A673 (cell line): ENCODE results near the gene IYD.

Source experiments
- CTCF ChIP-seq: fragments of 300-800, 200-600 bp; sonication (generic); conservative IDR thresholded peaks from 2 replicates; pipeline ENCODE4 v1.5.1; 2017; ENCODE audit warnings: low read depth, mild to moderate bottlenecking, antibody characterized with exemption, low read length, moderate library complexity, mixed read lengths
- EZH2 ChIP-seq: fragments of 200-600 bp; sonication (generic); IDR thresholded peaks from 2 replicates; pipeline ENCODE4 v1.6.1; 2017; ENCODE audit warnings: borderline replicate concordance, low read depth, mild to moderate bottlenecking, mixed read lengths, antibody characterized with exemption, low read length; ENCODE audit not compliant: poor library complexity, severe bottlenecking

DNA sequence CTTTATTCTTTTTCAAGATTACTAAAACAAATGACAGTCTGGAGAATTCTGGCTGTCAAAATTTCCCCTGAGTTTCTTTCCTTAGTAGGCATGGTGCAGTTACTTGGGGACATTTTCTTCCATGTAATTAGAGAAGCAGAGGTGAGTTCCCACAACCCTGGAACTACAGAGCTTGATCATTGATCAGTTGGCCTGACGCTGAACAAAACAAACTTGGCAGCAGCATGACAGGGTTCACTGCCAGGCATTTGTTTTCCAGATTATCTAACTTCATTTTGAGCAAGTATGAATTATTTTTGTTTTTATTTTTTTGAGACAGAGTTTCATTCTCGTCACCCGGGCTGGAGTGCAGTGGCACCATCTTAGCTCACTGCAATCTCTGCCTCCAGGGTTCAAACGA, 22.6 kb downstream of the IYD start:
- no peak for TF ChIP-seq CTCF
- TF ChIP-seq EZH2, result no peak
